ENCODE data around the gene SLC1A7.

GRCh38 chr1:53038566-53038965 is 103.9 kb downstream of the SLC1A7 start:
- no peak for TF ChIP-seq SUZ12 (IDR thresholded peaks at IDR 0.05)
- TF ChIP-seq, protein P1, sequence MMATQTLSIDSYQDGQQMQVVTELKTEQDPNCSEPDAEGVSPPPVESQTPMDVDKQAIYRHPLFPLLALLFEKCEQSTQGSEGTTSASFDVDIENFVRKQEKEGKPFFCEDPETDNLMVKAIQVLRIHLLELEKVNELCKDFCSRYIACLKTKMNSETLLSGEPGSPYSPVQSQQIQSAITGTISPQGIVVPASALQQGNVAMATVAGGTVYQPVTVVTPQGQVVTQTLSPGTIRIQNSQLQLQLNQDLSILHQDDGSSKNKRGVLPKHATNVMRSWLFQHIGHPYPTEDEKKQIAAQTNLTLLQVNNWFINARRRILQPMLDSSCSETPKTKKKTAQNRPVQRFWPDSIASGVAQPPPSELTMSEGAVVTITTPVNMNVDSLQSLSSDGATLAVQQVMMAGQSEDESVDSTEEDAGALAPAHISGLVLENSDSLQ (IDR thresholded peaks at IDR 0.05) = no peak
- no peak for TF ChIP-seq CTBP1 (IDR thresholded peaks at IDR 0.05; ENCODE audit: borderline replicate concordance)
- TF ChIP-seq ARNT (IDR thresholded peaks at IDR 0.05) = no peak
- TF ChIP-seq SP1 (IDR thresholded peaks at IDR 0.05) = no peak
- no peak for TF ChIP-seq FOXM1 (IDR thresholded peaks at IDR 0.05; ENCODE audit: borderline replicate concordance)

Measured in HEK293T (cell line).